Left renal pelvis (tissue), 4 donors: ENCODE measurements around the gene NPHS1. TPM values are rescaled to one million over a fixed set of nuclear protein-coding genes. Genes with fewer than 3 reads are reported as not detected.
A peak's percentile ranks its signal among the peaks of the same experiment; 100 is the strongest.
"Not testable (repeated sequence)": the region's sequence is repeated elsewhere in the genome, so short reads cannot be mapped to it uniquely, and the experiment has no call there.

Experiments
- DNase-seq, 4 donors: peaks; one replicate each; pipeline ENCODE4 v3.0.0-alpha.2; 2013; ENCODE audit warnings: low read depth in 4 of 4, low spot score in 3 of 4
- polyA plus RNA-seq, 4 donors: library from polyadenylated mRNA; unstranded; fragments of 120-200 nt; gene quantifications; one replicate each; pipeline ENCODE4 v1.2.1, GENCODE V29; 2013; ENCODE audit not compliant: insufficient read length in 4 of 4

NPHS1 gene
- polyA plus RNA-seq, 4 donors: 2.9 to 185 (median 128) TPM

- no peak for DNase-seq
Measured at GRCh38 chr19:35882114-35882832, 30.0 kb upstream of the NPHS1 start.

DNA sequence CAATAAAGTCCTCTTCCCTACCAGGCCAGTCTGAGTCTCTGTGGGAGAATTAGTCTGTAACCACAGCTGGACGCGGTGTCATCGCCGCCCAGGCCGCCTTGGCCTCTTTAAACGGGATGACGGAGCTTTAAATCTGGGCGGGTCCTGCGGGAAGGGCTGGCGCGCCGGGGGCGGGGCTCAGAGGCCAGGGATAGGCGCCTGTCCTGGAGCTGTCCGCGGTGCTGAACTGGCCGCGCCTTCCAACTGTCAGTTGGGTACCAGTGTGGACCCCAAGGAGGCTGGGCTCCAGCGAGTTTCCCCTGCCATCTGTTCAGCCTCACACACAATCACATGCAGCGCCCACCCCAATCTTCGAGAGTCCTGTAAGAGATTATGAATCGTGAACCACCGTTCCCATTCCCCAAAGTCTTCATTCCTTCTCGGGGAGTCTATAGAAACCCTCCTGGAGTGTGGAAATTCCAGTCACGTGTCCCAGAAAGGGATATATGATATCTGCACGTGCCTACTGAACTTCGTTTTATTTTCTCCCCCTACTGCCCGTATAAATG lies 27.5 kb upstream of the NPHS1 start:
- peak in 1 of 4 donors; percentile 74 for DNase-seq

- no peak for DNase-seq
Measured at GRCh38 chr19:35879068-35879467, 26.8 kb upstream of the NPHS1 start.

GRCh38 chr19:35874392-35874930 lies 22.2 kb upstream of the NPHS1 start:
- no peak for DNase-seq

- DNase-seq: no peak
Measured at GRCh38 chr19:35872180-35872579, 19.9 kb upstream of the NPHS1 start.

- DNase-seq: no peak
Measured at GRCh38 chr19:35871611-35872010, 19.3 kb upstream of the NPHS1 start.

DNA sequence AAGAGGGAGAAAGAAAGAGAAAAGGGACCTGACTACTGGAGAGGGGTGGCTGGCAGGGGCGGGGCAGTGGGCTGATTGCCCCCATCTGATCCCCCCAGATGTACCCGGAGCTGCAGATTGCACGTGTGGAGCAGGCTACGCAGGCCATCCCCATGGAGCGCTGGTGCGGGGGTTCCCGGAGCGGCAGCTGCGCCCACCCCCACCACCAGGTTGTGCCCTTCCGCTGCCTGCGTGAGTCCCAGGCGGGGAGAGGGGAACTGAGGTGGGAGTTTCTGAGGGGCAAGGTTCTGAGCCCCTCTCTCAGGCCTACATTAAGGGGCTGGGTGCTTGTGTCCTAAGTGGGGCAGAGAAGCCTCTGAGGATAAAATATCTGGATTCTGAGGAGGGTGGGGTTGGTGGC lies 18.5 kb upstream of the NPHS1 start:
- DNase-seq: no peak

- DNase-seq: not testable (repeated sequence)
Measured at GRCh38 chr19:35870124-35870736, 17.9 kb upstream of the NPHS1 start.

GRCh38 chr19:35869327-35870123 lies 17.2 kb upstream of the NPHS1 start:
- DNase-seq: no peak

- no peak for DNase-seq
Measured at GRCh38 chr19:35868823-35869326, 16.6 kb upstream of the NPHS1 start.

DNA sequence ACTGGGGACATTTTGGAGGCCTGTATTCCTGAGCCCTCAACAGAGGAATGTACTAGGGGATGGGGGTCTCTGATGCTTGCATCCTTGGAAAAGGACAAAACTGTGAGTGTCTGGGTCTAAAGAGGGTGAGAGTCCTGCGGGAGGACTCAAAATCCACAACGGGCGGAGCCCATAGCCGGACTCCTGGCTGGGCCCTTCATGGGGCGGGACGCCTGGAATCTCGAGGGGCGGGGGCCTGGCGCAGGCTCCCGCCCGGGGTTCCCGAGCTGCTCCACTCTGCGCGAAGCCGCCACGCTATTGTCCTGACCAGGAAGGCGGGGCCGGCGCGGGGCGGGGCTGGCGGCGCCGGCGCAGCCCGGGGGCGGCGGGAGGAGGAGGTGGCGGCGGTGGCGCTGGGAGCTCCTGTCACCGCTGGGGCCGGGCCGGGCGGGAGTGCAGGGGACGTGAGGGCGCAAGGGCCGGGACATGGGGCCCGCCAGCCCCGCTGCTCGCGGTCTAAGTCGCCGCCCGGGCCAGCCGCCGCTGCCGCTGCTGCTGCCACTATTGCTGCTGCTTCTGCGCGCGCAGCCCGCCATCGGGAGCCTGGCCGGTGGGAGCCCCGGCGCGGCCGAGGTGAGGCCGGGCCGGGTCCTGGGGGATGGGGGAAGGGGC lies 16.0 kb upstream of the NPHS1 start, which contains the start of gene APLP1:
TSS of gene APLP1 (plus strand) at position 403 of the 651 bp plus-strand sequence. CDS start at position 466, 63 bp downstream.
- no peak for DNase-seq

GRCh38 chr19:35863018-35863417 lies 10.7 kb upstream of the NPHS1 start:
- no peak for DNase-seq

GRCh38 chr19:35862528-35862927 lies 10.2 kb upstream of the NPHS1 start:
- DNase-seq: no peak

GRCh38 chr19:35861640-35862160 lies 9.4 kb upstream of the NPHS1 start:
- DNase-seq: no peak

GRCh38 chr19:35860818-35861639 lies 8.7 kb upstream of the NPHS1 start:
- no peak for DNase-seq

- no peak for DNase-seq
Measured at GRCh38 chr19:35860436-35860817, 8.1 kb upstream of the NPHS1 start.

DNA sequence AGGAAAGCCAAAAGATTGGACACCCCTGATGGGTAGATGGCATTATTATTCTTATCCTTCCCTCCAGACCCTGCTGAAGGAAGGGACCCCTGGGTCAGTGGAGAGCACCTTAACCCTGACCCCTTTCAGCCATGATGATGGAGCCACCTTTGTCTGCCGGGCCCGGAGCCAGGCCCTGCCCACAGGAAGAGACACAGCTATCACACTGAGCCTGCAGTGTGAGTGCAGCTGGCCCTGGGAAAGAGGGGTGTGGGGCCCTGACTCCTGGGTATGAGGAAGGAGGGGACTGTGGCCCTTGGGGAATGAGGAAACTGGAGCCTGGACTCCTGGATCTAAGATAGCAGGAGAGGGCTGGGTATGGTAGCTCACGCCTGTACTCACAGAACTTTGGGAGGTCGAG lies 7.1 kb upstream of the NPHS1 start:
- no peak for DNase-seq

DNA sequence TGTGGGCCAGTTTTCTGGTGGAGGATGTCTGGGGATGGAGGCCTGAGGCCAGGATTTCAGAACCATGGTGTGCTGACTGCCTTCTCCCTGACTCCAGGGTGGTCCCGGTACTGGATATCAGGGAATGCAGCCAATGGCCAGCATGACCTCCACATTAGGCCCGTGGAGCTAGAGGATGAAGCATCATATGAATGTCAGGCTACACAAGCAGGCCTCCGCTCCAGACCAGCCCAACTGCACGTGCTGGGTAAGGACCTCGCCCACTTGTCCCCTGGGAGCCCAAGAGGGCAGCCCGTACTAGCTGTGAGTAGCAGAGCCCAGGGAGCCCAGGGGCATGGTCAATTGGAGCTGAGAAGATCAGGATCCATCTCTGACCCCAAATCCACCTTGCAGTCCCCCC lies 6.0 kb upstream of the NPHS1 start:
- no peak for DNase-seq

- DNase-seq: no peak
Measured at GRCh38 chr19:35856546-35857149, 4.3 kb upstream of the NPHS1 start, which contains the start of gene KIRREL2. Gene KIRREL2 (plus strand): TSS chr19:35856911. CDS start chr19:35857120, 209 bp downstream.
